GM12878 (cell line): ENCODE measurements around the gene GNG12.
"Not testable (repeated sequence)": the region's sequence is repeated elsewhere in the genome, so short reads cannot be mapped to it uniquely, and the experiment has no call there.

Experiments used
- KDM1A ChIP-seq: fragments of 200-600 bp; sonication (generic); IDR thresholded peaks from 2 replicates; pipeline ENCODE4 v1.6.1; 2016; ENCODE audit warnings: borderline replicate concordance
- POLR2A ChIP-seq: IDR thresholded peaks from 2 replicates; pipeline ENCODE4 v1.6.1; 2011; ENCODE audit warnings: low read depth, mild to moderate bottlenecking, low read length
- SPI1 ChIP-seq: IDR thresholded peaks from 2 replicates; pipeline ENCODE4 v1.6.1; 2011; ENCODE audit warnings: low read depth, mild to moderate bottlenecking, low read length, moderate library complexity, borderline replicate concordance; ENCODE audit not compliant: insufficient read depth
- YY1 ChIP-seq: IDR thresholded peaks from 2 replicates; pipeline ENCODE4 v1.6.1; 2011; ENCODE audit warnings: low read depth, mild to moderate bottlenecking, low read length
- TF ChIP-seq, protein P1 (sequence below), 3 experiments: IDR thresholded peaks in 2 of 3; conservative IDR thresholded peaks in 1 of 3; 2 replicates each; pipeline ENCODE4 v1.5.1; 2011; ENCODE audit warnings: low read depth in 3 of 3, low read length in 3 of 3, mild to moderate bottlenecking in 3 of 3, control low read depth in 2 of 3, moderate library complexity in 2 of 3, inconsistent platforms in 1 of 3, mixed read lengths in 1 of 3; ENCODE audit not compliant: control insufficient read depth in 2 of 3, insufficient read depth in 1 of 3; ENCODE audit errors: extremely low read depth in 1 of 3
- TF ChIP-seq, protein P2 (sequence below): IDR thresholded peaks from 2 replicates; pipeline ENCODE4 v1.6.1; 2012; ENCODE audit warnings: low read depth, low read length, improper control_type of control experiment

DNA sequence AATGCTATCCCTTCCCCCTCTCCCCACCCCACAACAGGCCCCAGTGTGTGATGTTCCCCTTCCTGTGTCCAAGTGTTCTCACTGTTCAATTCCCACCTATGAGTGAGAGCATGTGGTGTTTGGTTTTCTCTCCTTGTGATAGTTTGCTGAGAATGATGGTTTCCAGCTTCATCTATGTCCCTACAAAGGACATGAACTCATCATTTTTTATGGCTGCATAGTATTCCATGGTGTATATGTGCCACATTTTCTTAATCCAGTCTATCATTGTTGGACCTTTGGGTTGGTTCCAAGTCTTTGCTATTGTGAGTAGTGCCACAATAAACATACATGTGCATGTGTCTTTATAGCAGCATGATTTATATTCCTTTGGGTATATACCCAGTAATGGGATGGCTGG, 168.0 kb downstream of the GNG12 start:
- TF ChIP-seq YY1, SPI1, KDM1A, POLR2A: not testable (repeated sequence)
- TF ChIP-seq, protein P1, sequence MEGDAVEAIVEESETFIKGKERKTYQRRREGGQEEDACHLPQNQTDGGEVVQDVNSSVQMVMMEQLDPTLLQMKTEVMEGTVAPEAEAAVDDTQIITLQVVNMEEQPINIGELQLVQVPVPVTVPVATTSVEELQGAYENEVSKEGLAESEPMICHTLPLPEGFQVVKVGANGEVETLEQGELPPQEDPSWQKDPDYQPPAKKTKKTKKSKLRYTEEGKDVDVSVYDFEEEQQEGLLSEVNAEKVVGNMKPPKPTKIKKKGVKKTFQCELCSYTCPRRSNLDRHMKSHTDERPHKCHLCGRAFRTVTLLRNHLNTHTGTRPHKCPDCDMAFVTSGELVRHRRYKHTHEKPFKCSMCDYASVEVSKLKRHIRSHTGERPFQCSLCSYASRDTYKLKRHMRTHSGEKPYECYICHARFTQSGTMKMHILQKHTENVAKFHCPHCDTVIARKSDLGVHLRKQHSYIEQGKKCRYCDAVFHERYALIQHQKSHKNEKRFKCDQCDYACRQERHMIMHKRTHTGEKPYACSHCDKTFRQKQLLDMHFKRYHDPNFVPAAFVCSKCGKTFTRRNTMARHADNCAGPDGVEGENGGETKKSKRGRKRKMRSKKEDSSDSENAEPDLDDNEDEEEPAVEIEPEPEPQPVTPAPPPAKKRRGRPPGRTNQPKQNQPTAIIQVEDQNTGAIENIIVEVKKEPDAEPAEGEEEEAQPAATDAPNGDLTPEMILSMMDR (IDR thresholded peaks at IDR 0.05 in 2 of 3, conservative IDR thresholded peaks at IDR 0.05 in 1 of 3; ENCODE audit: control insufficient read depth in 2 of 3, extremely low read depth in 1 of 3, insufficient read depth in 1 of 3, low read depth in 3 of 3, low read length in 3 of 3): not testable (repeated sequence)
- TF ChIP-seq, protein P2, sequence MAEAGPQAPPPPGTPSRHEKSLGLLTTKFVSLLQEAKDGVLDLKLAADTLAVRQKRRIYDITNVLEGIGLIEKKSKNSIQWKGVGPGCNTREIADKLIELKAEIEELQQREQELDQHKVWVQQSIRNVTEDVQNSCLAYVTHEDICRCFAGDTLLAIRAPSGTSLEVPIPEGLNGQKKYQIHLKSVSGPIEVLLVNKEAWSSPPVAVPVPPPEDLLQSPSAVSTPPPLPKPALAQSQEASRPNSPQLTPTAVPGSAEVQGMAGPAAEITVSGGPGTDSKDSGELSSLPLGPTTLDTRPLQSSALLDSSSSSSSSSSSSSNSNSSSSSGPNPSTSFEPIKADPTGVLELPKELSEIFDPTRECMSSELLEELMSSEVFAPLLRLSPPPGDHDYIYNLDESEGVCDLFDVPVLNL: not testable (repeated sequence)
